Measurements from ENCODE around the gene ZIC3.

The ZIC3 gene

DNA sequence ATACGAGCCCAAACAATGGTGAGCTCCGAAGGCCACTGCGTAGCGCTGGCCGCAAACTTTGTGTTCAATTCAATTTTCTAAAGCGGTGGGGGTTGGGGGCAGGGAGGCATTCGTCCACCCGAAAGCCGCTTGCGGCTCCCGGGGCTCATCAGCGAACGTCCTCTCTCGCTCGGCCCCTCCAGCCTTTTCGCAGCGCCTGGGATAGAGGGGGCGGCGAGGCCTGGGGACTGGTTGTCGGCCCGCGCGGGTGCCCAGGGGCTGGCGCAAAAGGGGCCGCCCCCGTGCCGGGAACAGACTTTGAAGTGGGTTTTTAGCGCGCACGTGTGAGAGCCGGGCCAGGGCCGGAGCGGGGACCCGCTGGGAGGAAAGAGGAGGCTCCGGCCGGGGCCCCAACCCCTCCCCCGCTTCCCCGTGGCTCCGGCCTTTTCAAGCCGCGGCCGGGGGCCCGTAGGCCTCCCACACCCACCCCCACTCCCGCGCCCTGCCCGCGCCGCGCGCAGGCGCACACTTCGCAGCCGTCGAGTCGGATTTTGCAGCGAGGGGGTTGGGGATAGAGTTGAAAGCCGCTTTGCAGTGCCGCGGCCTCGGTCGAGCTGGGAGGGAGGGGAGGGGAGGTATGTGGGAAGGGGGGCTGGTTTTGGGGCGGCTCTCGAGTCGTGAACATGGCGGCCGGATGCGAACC, 8.3 kb downstream of the ZIC3 start:
- no peak for DNase-seq (ENCODE audit: low read depth)

DNA sequence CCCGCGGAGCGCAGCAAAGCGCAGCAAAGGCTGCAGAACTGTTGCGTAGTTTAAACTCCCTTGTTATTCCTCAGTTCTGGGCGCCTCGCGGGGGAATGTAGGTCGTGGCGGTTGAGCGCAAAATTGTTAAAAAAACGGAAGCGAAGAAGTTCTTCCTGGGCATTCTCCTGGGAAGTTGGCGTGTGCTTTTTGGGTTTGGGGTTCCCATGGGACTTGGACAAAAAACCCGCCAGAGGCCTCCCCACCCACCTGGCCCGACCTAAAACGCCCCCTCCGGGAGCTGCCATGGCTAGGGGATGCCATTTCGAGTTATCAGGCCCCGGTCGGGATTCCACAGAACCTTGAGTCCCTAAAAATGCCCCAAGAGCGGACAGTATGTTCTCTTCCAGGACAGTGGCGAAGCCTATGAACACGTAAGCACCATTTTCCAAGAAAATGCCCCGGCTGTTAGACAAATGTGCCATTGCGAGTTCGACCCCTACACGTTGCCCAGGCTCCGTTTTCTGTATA, 8.9 kb downstream of the ZIC3 start:
- no peak for DNase-seq (ENCODE audit: low read depth)

DNA sequence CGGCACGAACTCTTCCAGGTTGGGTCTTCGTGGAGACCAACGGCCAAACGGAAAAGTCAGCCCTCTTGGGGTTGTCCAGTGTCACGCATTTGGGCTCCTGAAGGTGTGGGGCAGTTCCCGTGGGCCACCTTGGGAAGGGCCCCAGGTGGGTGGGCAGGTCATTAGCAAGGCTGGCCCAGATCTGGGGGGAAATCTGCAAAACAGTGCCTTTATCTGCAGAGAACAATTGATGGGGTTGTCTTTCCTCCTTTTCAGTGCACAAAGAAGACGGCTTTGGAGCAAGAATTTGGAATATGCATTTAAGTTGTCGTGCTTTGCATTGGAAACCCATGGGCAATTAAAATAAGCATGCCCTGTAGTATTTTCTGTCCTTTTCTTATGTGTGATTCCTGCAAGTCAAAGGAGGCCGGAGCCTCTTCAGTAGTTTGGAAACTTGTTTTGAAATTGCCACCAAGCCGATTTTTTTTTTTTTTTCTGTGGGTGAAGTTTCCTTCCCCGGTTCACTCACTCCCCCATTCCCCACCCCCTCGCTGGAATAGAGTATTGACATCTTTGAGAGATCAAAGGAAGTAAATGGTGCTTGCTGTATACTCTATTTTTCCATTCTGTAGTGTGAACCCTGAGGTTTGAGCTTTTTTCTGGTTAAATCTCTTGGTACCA, 9.8 kb downstream of the ZIC3 start:
- no peak for DNase-seq (ENCODE audit: low read depth)

DNA sequence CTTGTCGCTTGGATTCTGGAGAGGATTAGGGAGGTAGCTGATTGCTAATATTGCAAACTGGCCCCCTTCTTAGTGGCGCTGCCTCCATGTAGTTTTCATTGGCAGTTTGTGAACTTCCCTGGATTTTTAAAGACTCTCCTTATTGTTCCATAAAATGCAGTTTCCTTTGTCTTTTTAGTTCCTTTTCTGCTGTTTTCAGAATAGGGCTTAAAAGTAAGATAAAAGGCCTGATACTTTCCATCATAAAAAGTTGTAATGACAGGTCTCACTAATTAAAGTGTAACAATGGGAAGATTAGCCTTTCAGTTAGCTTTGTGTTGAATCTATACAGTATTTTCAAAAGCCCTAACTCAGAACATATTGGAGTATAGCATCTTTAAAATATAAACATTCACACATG, 21.2 kb downstream of the ZIC3 start:
- DNase-seq (ENCODE audit: low read depth), result no peak

DNA sequence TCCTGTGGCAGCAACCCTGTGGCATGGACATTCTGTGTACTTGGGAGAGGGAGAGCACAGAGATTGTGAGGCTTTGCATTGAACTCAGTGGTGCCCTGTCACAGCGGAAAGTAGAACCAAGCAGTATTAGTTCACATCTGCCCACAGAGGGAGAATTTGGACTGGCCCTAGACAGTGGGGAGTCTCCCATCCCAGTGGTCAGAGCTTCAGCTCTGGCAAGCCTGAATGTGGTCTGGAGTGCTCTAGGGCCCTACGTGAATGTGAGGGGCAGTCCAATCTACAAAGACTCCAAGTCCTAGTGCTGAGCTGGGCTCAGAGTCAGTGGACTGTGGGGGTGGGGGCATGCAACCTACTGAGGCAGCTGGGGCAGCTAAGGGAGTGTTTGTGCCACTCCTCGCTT, 34.8 kb downstream of the ZIC3 start:
- DNase-seq (ENCODE audit: low read depth), result no peak
